Myometrial cell (primary cell): Measurements from ENCODE around the gene HNRNPA0. TPM values are rescaled to one million over a fixed set of nuclear protein-coding genes. Genes with fewer than 3 reads are reported as not detected.

Source experiments
- total RNA-seq: library from RNA; depleted of rRNA; stranded (reverse); fragments of >200 nt; gene quantifications from 2 replicates; pipeline ENCODE4 v1.2.3, GENCODE V29; 2015

HNRNPA0 gene
- 5.8 and 7.5 TPM in 2 replicates for total RNA-seq

GRCh38 chr5:137754188-137754960 lies at the start of gene HNRNPA0:
TSS of gene HNRNPA0 (minus strand) at chr5:137754363. CDS start at chr5:137754066, 297 bp downstream.

GRCh38 chr5:137735555-137736284 lies 18.4 kb downstream of the HNRNPA0 start, which contains the start of gene KLHL3:
TSS of gene KLHL3 (minus strand) at chr5:137736089. CDS start at chr5:137735646, 443 bp downstream.

Other genes with a start within 250 kb of the HNRNPA0 start
- gene KLHL3, start 18.3 kb downstream of the HNRNPA0 start, total RNA-seq: 1.4 and 3.2 TPM in 2 replicates
- gene MYOT, start 113.5 kb upstream of the HNRNPA0 start, total RNA-seq: not detected in 2 replicates
- gene PKD2L2, start 135.1 kb upstream of the HNRNPA0 start, total RNA-seq: not detected in 2 replicates